ENCODE results near the gene IRF2BP2. TPM values are rescaled to one million over a fixed set of nuclear protein-coding genes. Genes with fewer than 3 reads are reported as not detected.

Gene IRF2BP2
- total and polyA plus RNA-seq, 2 donors (not counting 1 experiment from before 2014, with no cell fraction given): 126 to 255 TPM

- Histone ChIP-seq H3K27me3 (replicated peaks in 1 of 4; ENCODE audit: control extremely low read depth in 1 of 4, control insufficient read depth in 3 of 4, insufficient read depth in 4 of 4, low read length in 3 of 4) (no peaks in the 10 kb centered on the region), H3K4me1 (ENCODE audit: control insufficient read depth in 2 of 2, insufficient read depth in 2 of 2, low read length in 2 of 2) (peaks cover 27 to 31% of the 10 kb centered on the region in 2 donors), H3K36me3 (replicated peaks in 1 of 2; ENCODE audit: control extremely low read depth in 1 of 2, control insufficient read depth in 1 of 2, extremely low read depth in 1 of 2, insufficient read depth in 2 of 2, low read length in 1 of 2) (peaks cover 0 to under 1% of the 10 kb centered on the region in 2 experiments), H2AFZ (ENCODE audit: insufficient read depth, low read depth, low read length, poor library complexity, severe bottlenecking) (peak overlapping the region; percentile 68), H3K79me2 (ENCODE audit: control insufficient read depth, insufficient read depth, low read length) (peaks cover 10% of the 10 kb centered on the region), H3K9me3 (ENCODE audit: control extremely low read depth in 1 of 3, control insufficient read depth in 2 of 3, insufficient read depth in 1 of 3, low read length in 2 of 3) (no peaks in the 10 kb centered on the region), H4K20me1 (ENCODE audit: control insufficient read depth, insufficient read depth, low read length, poor library complexity, severe bottlenecking) (peaks cover 4% of the 10 kb centered on the region), H3K4me2 (replicated peaks; ENCODE audit: low read depth, low read length, poor library complexity, severe bottlenecking) (peak overlapping the region; percentile 94), H3K27ac (ENCODE audit: low read length in 2 of 2) (peak overlapping the region; percentile 78 to 94), H3K9ac (ENCODE audit: low read length) (peak overlapping the region; percentile 81), H3K4me3 (ENCODE audit: control extremely low read depth in 1 of 5, extremely low read depth in 1 of 5, insufficient read depth in 1 of 5, low read depth in 2 of 5, low read length in 4 of 5) (peak overlapping the region; percentile 13 to 83 (median 37))
- ChIA-PET POLR2A (interaction anchor here (0.7 to 4.8 kb wide), 11 partner anchors 12 to 435 kb away, joined by 3 to 50 read pairs (median 5); no protein-coding TSS in a partner anchor), CTCF (interaction anchor here (0.7 to 7.3 kb wide), 19 partner anchors 8 to 490 kb away, joined by 3 to 70 read pairs (median 5); no protein-coding TSS in a partner anchor)
- Mint-ChIP-seq H3K27me3 (no peaks in the 10 kb centered on the region), H3K27ac (peak overlapping the region; percentile 100), H3K9me3 (ENCODE audit: insufficient read depth) (no peaks in the 10 kb centered on the region), H3K4me1 (peaks cover 41% of the 10 kb centered on the region), H3K4me3 (peak overlapping the region; percentile 87)
- intact Hi-C loops (cut with micrococcal nuclease): loop anchor here (1.0 to 5.0 kb wide), 8 partner anchors 64 to 715 kb away; partner anchors contain the start of genes ARID4B and GGPS1
- DNase-seq (peak; percentile 90), ATAC-seq (ENCODE audit: low read depth) (peak; percentile 18)
- TF ChIP-seq CTCF (IDR thresholded peaks at IDR 0.05) (no peak), EZH2 (IDR thresholded peaks at IDR 0.05; ENCODE audit: borderline replicate concordance, insufficient read depth, low read depth, low read length, poor library complexity, severe bottlenecking) (no peak)
- 0% methylated on average over 8 of the region's 20 CpGs for WGBS (ENCODE audit: insufficient coverage)
Measured at GRCh38 chr1:234612352-234613127, 2.6 kb upstream of the IRF2BP2 start.
